Stimulated activated CD8-positive, alpha-beta memory T cell treated with anti-CD3 and anti-CD28 coated beads, Interleukin-7, amount 100 ng/mL, for 4 hours (primary cell): ENCODE data around the gene NDUFAF5.
A peak's percentile ranks its signal among the peaks of the same experiment; 100 is the strongest.
"Not testable (repeated sequence)": the region's sequence is repeated elsewhere in the genome, so short reads cannot be mapped to it uniquely, and the experiment has no call there.

Experiments
- DNase-seq, 2 donors: peaks; one replicate each; pipeline ENCODE4 v3.0.0-alpha.2; 2020; ENCODE audit warnings: low read depth in 2 of 2

The NDUFAF5 gene

DNA sequence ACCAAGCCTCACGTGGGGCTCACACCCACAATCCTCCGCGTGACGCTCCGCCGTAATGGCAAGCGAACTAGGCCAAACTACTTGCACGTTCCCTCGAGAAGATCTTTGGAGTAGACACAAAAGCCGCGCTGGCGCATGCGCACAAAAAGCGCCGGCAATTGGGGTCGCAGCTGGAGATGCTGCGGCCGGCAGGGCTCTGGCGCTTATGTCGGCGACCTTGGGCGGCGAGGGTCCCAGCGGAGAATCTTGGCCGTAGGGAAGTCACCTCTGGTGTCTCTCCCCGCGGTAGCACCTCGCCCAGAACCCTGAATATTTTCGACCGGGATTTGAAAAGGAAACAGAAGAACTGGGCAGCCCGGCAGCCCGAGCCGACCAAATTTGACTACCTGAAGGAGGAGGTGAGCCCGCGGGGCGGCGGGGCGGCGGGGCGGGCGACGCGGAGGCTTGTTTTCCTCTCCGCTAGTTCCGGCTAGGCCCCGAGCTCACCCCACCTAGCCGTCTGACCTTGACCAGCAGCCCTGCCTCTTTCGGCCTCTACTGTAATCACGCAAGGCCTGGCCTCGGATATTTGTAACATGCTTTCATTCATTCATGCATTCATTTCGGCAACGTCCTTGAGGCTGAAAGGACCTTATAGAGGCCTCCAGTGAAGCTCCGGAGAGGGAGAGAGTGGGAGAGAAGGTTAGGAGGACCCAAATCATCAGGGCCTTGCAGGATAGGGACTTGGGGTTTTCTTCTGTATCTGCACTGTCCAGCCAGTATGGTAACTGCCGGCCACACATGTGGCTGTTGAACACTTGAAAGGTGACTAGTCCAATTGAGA is at the start of gene NDUFAF5, which contains the start of gene ESF1:
NDUFAF5 (plus strand) TSS at position 136 of the 823 bp plus-strand sequence; CDS start at position 177, 41 bp downstream.
ESF1 (minus strand) TSS at position 27 of the 823 bp plus-strand sequence. CDS start 1,779 bp downstream, outside the sequence.
- peak; percentile 89 to 92 for DNase-seq

GRCh38 chr20:13735826-13736225 is 49.0 kb upstream of the NDUFAF5 start:
- DNase-seq, result no peak

- no peak for DNase-seq
Measured at GRCh38 chr20:13736436-13737191, 48.2 kb upstream of the NDUFAF5 start.

DNA sequence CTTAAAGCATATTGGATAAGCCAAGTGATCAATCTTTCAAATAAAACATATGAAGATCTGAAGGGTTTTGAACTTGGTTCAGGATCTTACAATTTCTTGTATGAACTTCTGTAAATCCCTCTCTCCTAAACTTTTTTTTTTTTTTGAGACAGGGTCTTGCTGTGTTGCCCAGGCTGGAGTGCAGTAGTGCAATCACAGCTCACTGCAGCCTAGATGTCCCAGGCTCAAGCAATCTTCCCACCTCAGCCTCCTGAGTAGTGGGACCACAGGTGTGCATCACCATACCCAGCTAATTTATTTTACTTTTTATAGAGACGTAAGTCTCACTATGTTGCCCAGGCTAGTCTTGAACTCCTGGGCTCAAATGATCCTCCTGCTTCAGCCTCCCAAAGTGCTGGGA is 46.6 kb upstream of the NDUFAF5 start:
- DNase-seq, result not testable (repeated sequence)

DNA sequence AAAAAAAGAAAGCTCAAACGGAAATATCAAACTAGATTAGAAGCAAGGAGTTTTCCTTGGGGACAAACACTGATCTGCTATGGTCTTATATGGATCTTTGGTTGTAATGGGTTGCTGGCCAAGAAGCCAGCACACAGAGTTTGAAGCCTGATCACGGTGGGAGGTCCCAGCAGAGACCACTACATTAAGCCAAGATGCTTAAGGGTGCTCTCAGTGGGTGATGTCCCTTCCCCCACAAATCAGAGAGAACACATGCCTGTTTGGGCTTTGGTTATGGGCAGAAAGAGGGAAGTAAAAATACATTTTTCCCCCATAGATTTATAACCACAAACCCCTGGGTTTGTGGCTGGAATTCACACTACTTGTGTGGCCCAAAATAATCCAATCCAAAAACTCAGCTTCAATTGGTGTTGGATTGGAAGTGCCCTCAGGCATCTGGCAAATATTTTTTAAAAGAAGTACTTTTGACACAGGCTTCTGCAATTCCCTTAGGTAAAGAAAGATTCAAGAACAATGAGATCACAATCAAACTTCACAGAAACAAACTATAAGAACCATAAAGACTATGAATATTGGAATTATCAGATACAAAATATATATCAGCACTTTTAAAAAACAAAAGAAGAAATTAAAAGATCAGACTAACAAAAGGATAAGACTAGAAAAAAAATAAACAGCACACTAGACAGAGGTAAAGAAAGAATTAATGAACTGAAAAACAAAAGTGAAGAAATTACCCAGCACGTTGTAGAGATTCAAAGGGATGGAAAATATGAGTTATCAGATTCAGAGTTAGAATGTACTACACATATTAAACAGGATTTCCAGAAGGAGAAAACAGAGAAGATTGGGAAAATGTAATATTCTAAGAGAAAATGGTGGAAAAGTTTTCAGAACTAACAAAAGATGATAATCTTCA is 44.8 kb upstream of the NDUFAF5 start:
- no peak for DNase-seq

- no peak for DNase-seq
Measured at GRCh38 chr20:13741879-13742278, 42.9 kb upstream of the NDUFAF5 start.

GRCh38 chr20:13744352-13744751 is 40.5 kb upstream of the NDUFAF5 start:
- DNase-seq, result no peak

- DNase-seq, result no peak
Measured at GRCh38 chr20:13745784-13746183, 39.0 kb upstream of the NDUFAF5 start.

DNA sequence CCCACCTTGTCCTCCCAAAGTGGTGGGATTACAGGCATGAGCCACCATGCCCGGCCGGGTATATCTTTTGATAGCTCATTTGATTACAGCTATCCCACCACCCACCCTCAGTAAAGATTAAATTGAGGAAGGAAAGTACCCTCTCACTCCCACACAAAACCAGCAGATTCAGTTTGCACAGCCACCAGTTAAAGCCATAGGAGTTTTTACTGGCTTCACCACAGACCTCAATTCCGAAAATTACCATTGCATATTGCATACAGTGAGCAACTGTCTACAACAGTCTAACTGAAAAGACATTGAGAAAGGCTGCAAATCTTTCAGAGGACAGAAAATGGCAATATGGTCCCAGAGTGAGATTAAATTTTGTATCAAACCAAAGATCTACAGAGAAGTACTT is 35.0 kb upstream of the NDUFAF5 start:
- DNase-seq, result no peak

GRCh38 chr20:13753436-13754036 is 31.3 kb upstream of the NDUFAF5 start:
- DNase-seq, result no peak

DNA sequence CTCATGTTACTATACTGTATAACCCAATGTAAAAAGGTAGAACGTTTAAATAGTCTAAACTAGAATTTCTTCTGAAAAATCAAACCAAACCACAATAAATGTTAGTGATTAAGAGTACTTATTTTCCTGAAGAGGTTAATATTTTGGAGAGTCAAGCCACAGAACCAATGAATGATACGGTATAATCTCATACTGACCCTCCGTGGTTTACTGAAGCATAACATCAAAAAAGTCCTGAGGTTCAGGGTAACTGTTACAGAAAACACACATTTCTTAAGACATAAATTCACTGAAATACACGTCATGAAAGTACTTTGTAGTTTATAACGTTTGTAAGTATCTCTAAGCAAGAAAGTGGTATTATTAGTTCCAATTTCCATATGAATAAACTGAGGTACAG is 29.0 kb upstream of the NDUFAF5 start:
- no peak for DNase-seq

GRCh38 chr20:13756551-13756950 is 28.3 kb upstream of the NDUFAF5 start:
- DNase-seq, result no peak

DNA sequence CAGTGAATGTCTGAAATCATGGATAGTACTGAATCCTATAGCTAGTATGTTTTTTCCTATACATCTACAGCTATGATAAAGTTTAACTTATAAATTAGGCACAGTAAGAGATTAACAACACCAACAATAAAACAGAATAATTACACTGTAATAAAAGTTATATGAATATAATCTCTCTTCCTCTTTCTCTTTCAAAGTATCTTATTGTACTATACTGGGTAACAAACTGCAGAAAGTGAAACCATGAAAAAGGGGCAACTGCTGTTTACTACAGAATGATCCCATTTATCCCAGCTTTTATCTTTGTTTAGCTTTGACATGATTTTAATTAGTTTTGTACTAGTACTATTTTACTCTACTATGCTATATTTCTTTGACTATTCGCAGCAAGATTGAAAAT is 25.9 kb upstream of the NDUFAF5 start:
- DNase-seq, result no peak

DNA sequence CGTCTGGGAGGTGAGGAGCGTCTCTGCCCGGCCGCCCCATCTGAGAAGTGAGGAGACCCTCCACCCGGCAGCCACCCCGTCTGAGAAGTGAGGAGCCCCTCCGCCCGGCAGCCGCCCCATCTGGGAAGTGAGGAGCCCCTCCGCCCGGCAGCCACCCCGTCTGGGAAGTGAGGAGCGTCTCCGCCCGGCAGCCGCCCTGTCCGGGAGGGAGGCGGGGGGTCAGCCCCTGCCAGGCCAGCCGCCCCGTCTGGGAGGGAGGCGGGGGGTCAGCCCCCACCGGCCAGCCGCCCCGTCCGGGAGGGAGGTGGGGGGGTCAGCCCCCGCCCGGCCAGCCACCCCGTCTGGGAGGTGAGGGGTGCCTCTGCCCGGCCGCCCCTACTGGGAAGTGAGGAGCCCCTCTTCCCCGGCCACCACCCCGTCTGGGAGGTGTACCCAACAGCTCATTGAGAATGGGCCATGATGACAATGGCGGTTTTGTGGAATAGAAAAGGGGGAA is 24.3 kb upstream of the NDUFAF5 start:
- not testable (repeated sequence) for DNase-seq

DNA sequence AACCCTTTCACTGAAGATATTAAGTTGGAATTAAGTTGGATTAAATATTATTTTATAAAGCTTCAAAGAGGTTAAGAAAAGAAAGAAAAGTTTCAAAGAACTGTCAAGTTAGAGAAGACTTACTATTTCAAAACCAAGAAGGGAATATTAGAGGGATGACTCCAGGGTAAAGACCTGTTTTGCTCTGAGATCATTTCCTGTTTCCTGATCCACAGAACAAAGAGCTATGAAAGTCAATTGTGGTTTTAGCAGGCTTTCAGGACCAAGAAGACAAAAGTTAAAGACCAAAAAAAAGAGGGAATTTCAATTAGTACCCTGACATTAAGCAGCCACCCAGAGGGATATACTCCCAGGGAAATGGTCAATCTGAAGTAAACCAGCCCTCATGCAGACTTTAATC is 19.5 kb upstream of the NDUFAF5 start:
- no peak for DNase-seq

GRCh38 chr20:13765868-13766416 is 18.9 kb upstream of the NDUFAF5 start:
- no peak for DNase-seq

DNA sequence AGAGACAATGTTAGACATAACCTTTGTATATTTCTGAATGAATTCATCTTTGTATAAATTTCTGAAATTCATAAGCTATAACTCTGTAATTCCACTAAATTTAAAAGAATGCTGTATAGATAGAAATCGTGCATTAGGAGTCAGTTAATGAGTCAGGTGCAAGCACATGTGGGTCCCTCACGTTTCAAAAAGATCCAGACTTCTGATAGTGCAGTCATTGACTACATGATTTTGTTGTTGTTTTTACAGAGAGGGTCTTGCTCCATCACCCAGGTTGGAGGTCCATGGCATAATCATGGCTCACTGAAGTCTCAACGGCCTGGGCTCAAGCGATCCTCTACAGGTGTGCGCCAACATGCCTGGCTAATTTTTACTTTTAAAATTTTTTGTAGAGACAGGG is 14.7 kb upstream of the NDUFAF5 start:
- no peak for DNase-seq

GRCh38 chr20:13771853-13772453 is 12.9 kb upstream of the NDUFAF5 start:
- DNase-seq, result no peak

DNA sequence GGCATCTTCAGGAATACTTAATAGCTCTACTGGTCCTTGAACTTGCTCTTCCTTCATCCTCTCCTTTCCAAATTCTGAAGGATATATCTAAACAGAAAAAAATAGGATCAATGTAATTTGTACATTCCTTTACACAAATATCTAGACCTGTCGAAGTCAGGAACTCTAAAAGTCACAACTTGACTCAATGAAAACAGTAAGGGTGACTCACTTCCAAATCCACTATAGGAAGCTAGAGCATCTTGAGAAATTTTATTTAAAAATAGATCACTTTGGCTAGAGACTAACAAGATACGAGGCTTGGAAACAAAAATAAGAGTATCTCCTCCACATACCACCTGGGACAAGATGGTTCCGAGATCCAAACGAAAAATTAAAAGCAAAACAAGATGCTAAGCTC is 12.3 kb upstream of the NDUFAF5 start:
- DNase-seq, result no peak

DNA sequence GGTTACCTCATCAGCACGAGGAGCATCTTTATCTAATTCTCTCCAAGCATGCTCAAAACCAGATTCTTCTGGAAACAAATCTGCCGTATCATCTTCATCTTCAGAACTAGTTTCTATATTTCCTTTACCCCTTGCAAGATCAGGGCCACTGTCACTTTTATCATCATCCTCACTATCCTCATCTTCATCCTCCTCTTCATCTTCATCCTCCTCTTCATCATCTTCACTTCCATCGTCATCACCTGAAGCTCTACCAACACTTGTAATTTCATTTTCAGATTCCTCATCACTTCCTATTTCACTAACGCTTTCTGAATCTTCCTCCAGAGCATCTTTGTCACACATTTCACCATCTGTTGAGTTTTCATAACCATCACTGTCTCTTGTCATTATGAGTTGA is 9.0 kb upstream of the NDUFAF5 start:
- DNase-seq, result no peak
